Measurements from ENCODE around the gene SPIRE1.

- TF ChIP-seq CTCF (conservative IDR thresholded peaks at IDR 0.05) (no peak), EZH2 (IDR thresholded peaks at IDR 0.05; ENCODE audit: low read depth) (no peak)
Measured at GRCh38 chr18:12468445-12468844, 189.5 kb downstream of the SPIRE1 start.

Data from PC-9 (cell line).